Esophagus squamous epithelium (tissue), 5 donors: Measurements from ENCODE around the gene GAGE13. TPM values are rescaled to one million over a fixed set of nuclear protein-coding genes. Genes with fewer than 3 reads are reported as not detected.
"Not testable (repeated sequence)": the region's sequence is repeated elsewhere in the genome, so short reads cannot be mapped to it uniquely, and the experiment has no call there.

Source experiments
- DNase-seq: peaks from one replicate; lab custom pipeline; 2025; lab: John Stamatoyannopoulos, UW
- H3K27ac ChIP-seq, 4 donors: fragments of 200-600 bp; sonication (generic); one replicate each; pipeline ENCODE4 v1.5.1; 2016 to 2019; ENCODE audit warnings: mild to moderate bottlenecking in 1 of 4
- H3K27me3 ChIP-seq, 4 donors: fragments of 200-600 bp; sonication (generic); 1 replicate in 3 of 4; 2 replicates in 1 of 4; pipeline versions ENCODE4 v1.5.1 to v1.6.0; 2017 to 2021; ENCODE audit warnings: antibody characterized with exemption in 1 of 4
- H3K36me3 ChIP-seq, 3 donors: fragments of 200-600 bp; sonication (generic); one replicate each; pipeline ENCODE4 v1.5.1; 2016 to 2019
- H3K4me1 ChIP-seq, 3 donors: fragments of 200-600 bp; sonication (generic); one replicate each; pipeline ENCODE4 v1.5.1; 2017 to 2019
- H3K4me3 ChIP-seq, 4 donors: fragments of 200-600 bp; sonication (generic); 1 replicate in 3 of 4; 2 replicates in 1 of 4; pipeline ENCODE4 v1.5.1; 2016 to 2019; ENCODE audit warnings: mild to moderate bottlenecking in 2 of 4, moderate library complexity in 1 of 4
- H3K9me3 ChIP-seq, 3 donors: fragments of 200-600 bp; sonication (generic); one replicate each; pipeline ENCODE4 v1.5.1; 2016 to 2019
- WGBS, 2 donors: methylation state at CpG; one replicate each; pipeline ENCODE4 v1.1.5; 2018; 5-methylcytosine and 5-hydroxymethylcytosine counted together
- intact Hi-C: fragments of 100-400 bp; cut with DNase I; formaldehyde crosslinking; loops from one replicate; pipeline ENCODE4 v1.15.0; 2022
- total RNA-seq, 4 donors: library from RNA; depleted of rRNA; stranded (reverse); fragments of >200 nt; gene quantifications; one replicate each; pipeline ENCODE4 v1.1.0, GENCODE V29; 2016
- donor health status: DM: yes; HTN: yes; CAD: no.

Gene GAGE13
- total RNA-seq, 4 donors from 2014 or later: not detected

GRCh38 chrX:49345402-49345801 is 14.0 kb downstream of the GAGE13 start:
- intact Hi-C loops, H3K36me3 ChIP-seq, H3K27ac ChIP-seq, DNase-seq, H3K4me3 ChIP-seq, H3K9me3 ChIP-seq, H3K27me3 ChIP-seq, H3K4me1 ChIP-seq: not testable (repeated sequence)
- WGBS, 2 donors: 70 to 76% methylated on average over 6 to 9 of the region's 10 CpGs

DNA sequence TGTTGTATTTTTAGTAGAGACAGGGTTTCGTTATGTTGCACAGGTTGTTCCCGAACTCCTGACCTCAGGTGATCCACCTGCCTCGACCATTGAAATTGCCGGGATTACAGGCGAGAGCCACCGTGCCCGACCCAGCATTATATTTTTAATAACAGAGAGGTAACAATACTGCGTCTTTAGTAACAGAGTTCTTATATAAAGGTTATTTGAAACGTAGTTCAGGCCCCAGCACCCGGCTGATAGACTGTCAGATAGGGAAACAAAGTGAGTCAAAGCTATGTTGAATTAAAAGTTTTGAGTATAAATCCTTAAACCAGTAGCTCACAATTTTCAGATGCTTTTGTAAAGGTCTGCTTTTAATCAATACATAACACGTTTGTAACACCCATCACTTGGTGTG is 14.8 kb downstream of the GAGE13 start:
- WGBS, 2 donors: 73 to 83% methylated on average over 9 to 11 of the region's 11 CpGs
- intact Hi-C loops, H3K36me3 ChIP-seq: not testable (repeated sequence)

More for the DNA sequence above, 14.8 kb downstream of the GAGE13 start:
- not testable (repeated sequence) for H3K27ac ChIP-seq, H3K9me3 ChIP-seq, H3K27me3 ChIP-seq, H3K4me3 ChIP-seq, H3K4me1 ChIP-seq, DNase-seq

Other genes with a start within 250 kb of the GAGE13 start
- 10 to 100 TPM; 16.2 to 21.5 (median 19.2) TPM for gene GPKOW, start 207.8 kb upstream of the GAGE13 start, total RNA-seq
- gene MAGIX, start 168.8 kb upstream of the GAGE13 start, total RNA-seq: 10 to 100 TPM in 1 of 4 donors, 1 to 10 TPM in 3; 5.1 to 15.0 (median 8.5) TPM
- 100 to 1,000 TPM; 134 to 187 (median 152) TPM for gene PLP2, start 159.7 kb upstream of the GAGE13 start, total RNA-seq
- gene PRICKLE3, start 145.2 kb upstream of the GAGE13 start, total RNA-seq: 10 to 100 TPM; 15.7 to 33.8 (median 19.9) TPM
- gene SYP, start 131.4 kb upstream of the GAGE13 start, total RNA-seq: under 1 TPM; 0.15 to 0.57 (median 0.37) TPM
- gene CACNA1F, start 98.2 kb upstream of the GAGE13 start, total RNA-seq: under 1 TPM in 1 of 4 donors, not detected in 3; 0.38 TPM
- gene CCDC22, start 96.1 kb upstream of the GAGE13 start, total RNA-seq: 10 to 100 TPM; 12.3 to 21.3 (median 14.2) TPM
- gene FOXP3, start 66.9 kb upstream of the GAGE13 start, total RNA-seq: 1 to 10 TPM in 1 of 4 donors, under 1 TPM in 3; 0.38 to 2.1 (median 0.81) TPM
- 10 to 100 TPM in 1 of 4 donors, 1 to 10 TPM in 3; 4.2 to 10.7 (median 8.0) TPM for gene PPP1R3F, start 61.8 kb upstream of the GAGE13 start, total RNA-seq
- gene GAGE10, start 27.9 kb upstream of the GAGE13 start, total RNA-seq: not detected
- gene GAGE12J, start 9.5 kb upstream of the GAGE13 start, total RNA-seq: not detected
- not detected for gene GAGE12C, start 200.6 kb downstream of the GAGE13 start, total RNA-seq
- gene GAGE12D, start 210.2 kb downstream of the GAGE13 start, total RNA-seq: not detected
- gene GAGE12E, start 219.7 kb downstream of the GAGE13 start, total RNA-seq: not detected
- gene GAGE12F, start 229.3 kb downstream of the GAGE13 start, total RNA-seq: not detected
- gene GAGE12G, start 238.8 kb downstream of the GAGE13 start, total RNA-seq: not detected
- not detected for gene GAGE12H, start 248.4 kb downstream of the GAGE13 start, total RNA-seq